Endothelial cell of umbilical vein (primary cell): Measurements from ENCODE around the gene SNX5. TPM values are rescaled to one million over a fixed set of nuclear protein-coding genes. Genes with fewer than 3 reads are reported as not detected.

Source experiments
- BruUV-seq: library from RNA; stranded (reverse); fragments of 400-500 nt; replicated peaks from 2 replicates; lab custom pipeline; 2021; lab: Mats Ljungman, UMichigan
- CTCF ChIA-PET: fragments of 300-600, 350-600 bp; sonication (Branson Sonifier 250); formaldehyde crosslinking; loops from one replicate; lab custom pipeline; 2021; ENCODE audit warnings: antibody characterized with exemption, inconsistent platforms; lab: Charles Lee
- POLR2A ChIA-PET: fragments of 300-600, 350-600 bp; sonication (Branson Sonifier 250); formaldehyde crosslinking; loops from one replicate; lab custom pipeline; 2021; ENCODE audit warnings: antibody characterized with exemption, inconsistent platforms; lab: Charles Lee
- DNase-seq: peaks from one replicate; pipeline ENCODE4 v3.0.0-alpha.2; 2011; ENCODE audit warnings: low read depth, low spot score
- FAIRE-seq: peaks from 2 replicates; lab custom pipeline; 2011; peaks lifted over from hg19 to GRCh38; lab: Jason Lieb, UNC
- H2AFZ ChIP-seq: 2 replicates; pipeline ENCODE4 v1.6.0; 2012; ENCODE audit warnings: low read depth, low read length, control low read depth, inconsistent platforms
- H3K27ac ChIP-seq: 2 replicates; pipeline ENCODE4 v1.5.1; 2011; ENCODE audit warnings: low read depth, mild to moderate bottlenecking, control low read depth, low read length, moderate library complexity; ENCODE audit not compliant: insufficient read depth
- H3K27me3 ChIP-seq, 2 experiments: 2 replicates each; pipeline versions ENCODE4 v1.6.0 to v1.6.1; 2011; ENCODE audit warnings: low read length in 2 of 2, mixed read lengths in 1 of 2; ENCODE audit not compliant: control insufficient read depth in 2 of 2, insufficient read depth in 2 of 2
- H3K36me3 ChIP-seq, 2 experiments: 2 replicates in 1 of 2; 3 replicates in 1 of 2; pipeline ENCODE4 v1.5.1; 2011; ENCODE audit warnings: low read length in 2 of 2, mild to moderate bottlenecking in 1 of 2, moderate library complexity in 1 of 2; ENCODE audit not compliant: control insufficient read depth in 2 of 2, insufficient read depth in 2 of 2; ENCODE audit errors: extremely low read depth in 1 of 2
- H3K4me1 ChIP-seq: 3 replicates; pipeline ENCODE4 v1.5.1; 2011; ENCODE audit warnings: mild to moderate bottlenecking, low read length; ENCODE audit not compliant: control insufficient read depth, insufficient read depth; ENCODE audit errors: extremely low read depth
- H3K4me2 ChIP-seq: 2 replicates; pipeline ENCODE4 v1.6.1; 2011; ENCODE audit warnings: low read length, control low read depth, mixed read lengths; ENCODE audit not compliant: insufficient read depth
- H3K4me3 ChIP-seq, 3 experiments: fragments of 200-600 bp in 1 of 3; sonication (generic), shearing (Covaris generic) in 1 of 3; replicated peaks in 1 of 3; 2 replicates each; pipeline ENCODE4 v1.5.1; 2011 to 2016; ENCODE audit warnings: control low read depth in 3 of 3, low read length in 3 of 3, mild to moderate bottlenecking in 2 of 3, inconsistent platforms in 1 of 3, low read depth in 1 of 3, moderate library complexity in 1 of 3; ENCODE audit not compliant: insufficient read depth in 1 of 3
- H3K79me2 ChIP-seq: 2 replicates; pipeline ENCODE4 v1.6.0; 2012; ENCODE audit warnings: low read length, inconsistent platforms; ENCODE audit not compliant: control insufficient read depth, insufficient read depth
- H3K9ac ChIP-seq: replicated peaks from 2 replicates; pipeline ENCODE3; 2011; ENCODE audit warnings: low read length, control low read depth; ENCODE audit not compliant: insufficient read depth; ENCODE audit errors: extremely low read depth
- H3K9me1 ChIP-seq: replicated peaks from 3 replicates; pipeline ENCODE4 v1.6.0; 2011; ENCODE audit warnings: mild to moderate bottlenecking, low read length; ENCODE audit not compliant: control insufficient read depth, insufficient read depth; ENCODE audit errors: extremely low read depth
- H3K9me3 ChIP-seq: replicated peaks from 2 replicates; pipeline ENCODE4 v1.5.1; 2012; ENCODE audit warnings: low read length, inconsistent platforms; ENCODE audit not compliant: control insufficient read depth, insufficient read depth
- H4K20me1 ChIP-seq: replicated peaks from 2 replicates; pipeline ENCODE3; 2011; ENCODE audit warnings: mild to moderate bottlenecking, low read length; ENCODE audit not compliant: control insufficient read depth, insufficient read depth; ENCODE audit errors: extremely low read depth
- CTCF ChIP-seq, 2 donors: IDR thresholded peaks; 1 replicate in 1 of 2; 2 replicates in 1 of 2; pipeline ENCODE4 v1.5.1; 2011; ENCODE audit warnings: low read length in 2 of 2, mild to moderate bottlenecking in 2 of 2, moderate library complexity in 2 of 2, control low read depth in 1 of 2, inconsistent platforms in 1 of 2, low read depth in 1 of 2; ENCODE audit not compliant: insufficient read depth in 1 of 2; ENCODE audit errors: extremely low read depth in 1 of 2
- EZH2 ChIP-seq: IDR thresholded peaks from 2 replicates; pipeline ENCODE4 v1.6.1; 2012; ENCODE audit warnings: borderline replicate concordance, low read depth, mild to moderate bottlenecking, moderate library complexity, low read length, inconsistent platforms; ENCODE audit not compliant: severe bottlenecking
- FOS ChIP-seq: IDR thresholded peaks from 2 replicates; pipeline ENCODE4 v1.6.1; 2011; ENCODE audit warnings: mild to moderate bottlenecking, low read length, moderate library complexity, borderline replicate concordance; ENCODE audit not compliant: insufficient read depth
- GATA2 ChIP-seq: IDR thresholded peaks from 2 replicates; pipeline ENCODE4 v1.7.0; 2011; ENCODE audit warnings: low read depth, mild to moderate bottlenecking, moderate library complexity, mixed read lengths, low read length; ENCODE audit not compliant: insufficient read length, insufficient read depth
- JUN ChIP-seq: IDR thresholded peaks from 2 replicates; pipeline ENCODE4 v1.6.1; 2011; ENCODE audit warnings: borderline replicate concordance, low read depth; ENCODE audit not compliant: insufficient read length, insufficient read depth
- MAX ChIP-seq: IDR thresholded peaks from 2 replicates; pipeline ENCODE4 v1.6.1; 2011; ENCODE audit not compliant: insufficient read depth, insufficient read length
- MYC ChIP-seq: IDR thresholded peaks from one replicate; pipeline ENCODE4 v1.6.1; 2011; ENCODE audit warnings: mild to moderate bottlenecking, low read depth, low read length
- POLR2A ChIP-seq: IDR thresholded peaks from 2 replicates; pipeline ENCODE4 v1.6.1; 2012; ENCODE audit warnings: low read depth, mild to moderate bottlenecking, control low read depth, low read length
- POLR2AphosphoS5 ChIP-seq: IDR thresholded peaks from 2 replicates; pipeline ENCODE4 v1.6.1; 2012; ENCODE audit warnings: low read depth, mild to moderate bottlenecking, control low read depth, low read length, moderate library complexity; ENCODE audit not compliant: insufficient read depth
- dilution Hi-C: fragments of 300-500 bp; cut with MboI; formaldehyde crosslinking; loops from one replicate; pipeline ENCODE4 v1.15.0; 2019; ENCODE audit warnings: low sequenced_read_pairs; ENCODE audit not compliant: extremely low pct_ligation_motif_present
- intact Hi-C: fragments of 100-400 bp; cut with micrococcal nuclease; formaldehyde crosslinking; loops from one replicate; pipeline ENCODE4 v1.10.0; 2022
- polyA plus RNA-seq, 4 experiments: library from polyadenylated mRNA; depleted of rRNA in 3 of 4; stranded (reverse) in 3 of 4; unstranded in 1 of 4; fragments of >200 nt; gene quantifications; 2 replicates each; pipeline versions ENCODE4 v1.2.1 to v1.2.3, GENCODE V29; 2011 to 2012; ENCODE audit warnings: missing spikeins in 1 of 4
- total RNA-seq: library from RNA; stranded (reverse); gene quantifications from 2 replicates; pipeline ENCODE4 v1.2.3, GENCODE V29; 2021

Gene SNX5
- total and polyA plus RNA-seq, 2 donors (not counting 3 experiments of a cell fraction or from before 2014, with no cell fraction given): 76.2 to 121 TPM

GRCh38 chr20:17939622-17940223 is 28.9 kb downstream of the SNX5 start:
- peaks cover 11 to 19% of the 10 kb centered on the region in 2 experiments for H3K36me3 ChIP-seq
- H3K9me3 ChIP-seq: no peaks in the 10 kb centered on the region
- H3K27me3 ChIP-seq: no peaks in the 10 kb centered on the region
- no peak overlapping the region for H3K4me3 ChIP-seq
- intact Hi-C loops (loop anchor here (1.0 to 5.0 kb wide), 5 partner anchors 57 to 434 kb away; partner anchors contain the start of gene BFSP1), dilution Hi-C loops (no loop called here)
- H3K27ac ChIP-seq: no peak overlapping the region
- no peak overlapping the region for H3K9ac ChIP-seq
- BruUV-seq: no TSS peak
- H3K4me2 ChIP-seq: no peak overlapping the region
- no peaks in the 10 kb centered on the region for H3K79me2 ChIP-seq
- no peaks in the 10 kb centered on the region for H4K20me1 ChIP-seq
- FAIRE-seq (no peak), DNase-seq (no peak)
- H3K9me1 ChIP-seq: no peaks in the 10 kb centered on the region
- CTCF ChIA-PET: interaction anchor here (0.6 to 3.8 kb wide), 40 partner anchors 9 to 441 kb away, joined by 3 to 52 read pairs (median 5); partner anchors contain the start of genes BANF2, BFSP1 and RRBP1
- H2AFZ ChIP-seq: no peak overlapping the region
- TF ChIP-seq POLR2A: no peak
- TF ChIP-seq POLR2AphosphoS5: no peak
- no peak for TF ChIP-seq GATA2
- TF ChIP-seq FOS: no peak
- no peak for TF ChIP-seq JUN
- no peak for TF ChIP-seq MYC
- TF ChIP-seq EZH2: no peak
- TF ChIP-seq MAX: no peak
- no peak for TF ChIP-seq CTCF (IDR thresholded peaks at IDR 0.05; ENCODE audit: extremely low read depth in 1 of 2, insufficient read depth in 1 of 2, low read depth in 1 of 2, low read length in 2 of 2)
- POLR2A ChIA-PET: interaction anchor here (1.5 kb wide), 1 partner anchor 257 kb away, joined by 4 read pairs; the partner anchor contains the start of gene RRBP1
- peaks cover 14% of the 10 kb centered on the region for H3K4me1 ChIP-seq
